Endodermal cell (in vitro differentiated cells): ENCODE data around the gene EMC10. TPM values are rescaled to one million over a fixed set of nuclear protein-coding genes. Genes with fewer than 3 reads are reported as not detected.

Experiments
- DNase-seq: peaks from one replicate; pipeline ENCODE4 v3.0.0-alpha.2; 2017
- H3K27ac ChIP-seq: 2 replicates; pipeline ENCODE4 v1.5.1; 2013; ENCODE audit warnings: mild to moderate bottlenecking, low read depth, low read length, moderate library complexity
- H3K27me3 ChIP-seq: 2 replicates; pipeline ENCODE4 v1.6.1; 2013; ENCODE audit warnings: mild to moderate bottlenecking, low read length, moderate library complexity; ENCODE audit not compliant: insufficient read depth, control insufficient read depth, poor library complexity, severe bottlenecking
- H3K36me3 ChIP-seq: 2 replicates; pipeline ENCODE4 v1.7.0; 2013; ENCODE audit warnings: mild to moderate bottlenecking, low read length, moderate library complexity; ENCODE audit not compliant: control insufficient read depth, insufficient read depth
- H3K4me1 ChIP-seq: one replicate; pipeline ENCODE4 v1.7.0; 2013; ENCODE audit warnings: low read length; ENCODE audit not compliant: control insufficient read depth, insufficient read depth
- H3K4me3 ChIP-seq: 2 replicates; pipeline ENCODE4 v1.5.1; 2013; ENCODE audit warnings: mild to moderate bottlenecking, low read length, moderate library complexity
- H3K9ac ChIP-seq: 2 replicates; pipeline ENCODE4 v1.6.1; 2013; ENCODE audit warnings: mild to moderate bottlenecking, low read length, moderate library complexity; ENCODE audit not compliant: poor library complexity, severe bottlenecking; ENCODE audit errors: extremely low read depth
- H3K9me3 ChIP-seq: 2 replicates; pipeline ENCODE4 v1.6.1; 2013; ENCODE audit warnings: mild to moderate bottlenecking, low read length, moderate library complexity; ENCODE audit not compliant: control insufficient read depth
- H3K27ac Mint-ChIP-seq: 2 replicates; pipeline ENCODE4 v1.8.0; 2020; ENCODE audit warnings: mixed read lengths
- H3K27me3 Mint-ChIP-seq: 2 replicates; pipeline ENCODE4 v1.8.0; 2021; ENCODE audit warnings: mild to moderate bottlenecking, mixed read lengths; ENCODE audit not compliant: insufficient read depth
- H3K36me3 Mint-ChIP-seq: 2 replicates; pipeline ENCODE4 v1.8.0; 2020; ENCODE audit warnings: low read depth, mixed read lengths
- H3K4me1 Mint-ChIP-seq: 2 replicates; pipeline ENCODE4 v1.8.0; 2020; ENCODE audit warnings: mixed read lengths
- H3K4me3 Mint-ChIP-seq: 2 replicates; pipeline ENCODE4 v1.8.0; 2020; ENCODE audit warnings: mild to moderate bottlenecking, moderate library complexity, mixed read lengths
- H3K9me3 Mint-ChIP-seq: 2 replicates; pipeline ENCODE4 v1.8.0; 2020; ENCODE audit warnings: mild to moderate bottlenecking, mixed read lengths
- CTCF ChIP-seq: fragments of 200-600 bp; sonication (generic); conservative IDR thresholded peaks from 2 replicates; pipeline ENCODE4 v1.5.0; 2021; ENCODE audit warnings: antibody characterized with exemption, mild to moderate bottlenecking
- WGBS, 2 experiments: methylation state at CpG; one replicate each; pipeline versions ENCODE4 v1.1.5 to v1.1.7; 2013; ENCODE audit warnings: missing lambda C conversion rate in 2 of 2, mixed read lengths in 1 of 2; ENCODE audit not compliant: insufficient coverage in 1 of 2, insufficient read length in 1 of 2; 5-methylcytosine and 5-hydroxymethylcytosine counted together
- long read RNA-seq, 4 experiments: library from polyadenylated mRNA in 2 of 4; library from RNA in 1 of 4; library from capped mRNA in 1 of 4; stranded (forward) in 3 of 4; unstranded in 1 of 4; transcript quantifications; one replicate each; pipeline ENCODE4 v2.0.0, GENCODE V29; 2020 to 2021; ENCODE audit warnings: inconsistent platforms in 1 of 4
- polyA plus RNA-seq, 2 experiments: library from polyadenylated mRNA; stranded (reverse); fragments of 50-300 nt; gene quantifications; one replicate each; pipeline ENCODE4 v1.2.3, GENCODE V29; 2013
- total RNA-seq, 2 donors: library from RNA; stranded (reverse); fragmentation: NEBNext Ultra II Directional in 1 of 2; extraction: Animal tissue kit (Norgen Biotek cat#: 25700) in 1 of 2; gene quantifications; 2 replicates in 1 of 2; 3 replicates in 1 of 2; pipeline ENCODE4 v1.2.1, GENCODE V29; 2021

EMC10 gene
- 100 to 1,000 TPM; 119 to 123 TPM for total RNA-seq
- polyA plus RNA-seq (2013, experiment 1 of 2), result 88.6 TPM
- 88.0 TPM for polyA plus RNA-seq (2013, experiment 2 of 2)
- long read RNA-seq, experiment 1, full-length matches to known transcripts, result 26 of 68 reads
- long read RNA-seq, experiment 1, partial matches to known transcripts, result 38 of 68 reads
- long read RNA-seq, experiment 1, other reads (novel, unspliced or antisense), result 4 of 68 reads
- long read RNA-seq, experiment 2, full-length matches to known transcripts, result 12 of 18 reads
- long read RNA-seq, experiment 2, partial matches to known transcripts, result 2 of 18 reads
- long read RNA-seq, experiment 2, other reads (novel, unspliced or antisense), result 4 of 18 reads
- long read RNA-seq, experiment 3, full-length matches to known transcripts, result 12 of 16 reads
- long read RNA-seq, experiment 3, partial matches to known transcripts, result 0 of 16 reads
- long read RNA-seq, experiment 3, other reads (novel, unspliced or antisense), result 4 of 16 reads
- long read RNA-seq, experiment 4, full-length matches to known transcripts, result 23 of 37 reads
- long read RNA-seq, experiment 4, partial matches to known transcripts, result 1 of 37 reads
- long read RNA-seq, experiment 4, other reads (novel, unspliced or antisense), result 13 of 37 reads

- H3K27ac ChIP-seq, result peak within 1 kb of the TSS; percentile 91
- peak within 1 kb of the TSS; percentile 91 for H3K4me3 ChIP-seq
- no peaks in the 10 kb centered on the region for H3K4me1 ChIP-seq
- peaks cover 20% of the 10 kb centered on the region for H3K36me3 ChIP-seq
- H3K27me3 ChIP-seq, result no peaks in the 10 kb centered on the region
- no peak for TF ChIP-seq CTCF
- WGBS, 2 experiments, result 8 to 14% methylated on average over 30 to 58 of the region's 58 CpGs
- peak within 1 kb of the TSS; percentile 98 for H3K4me3 Mint-ChIP-seq
- peaks cover 3% of the 10 kb centered on the region for H3K4me1 Mint-ChIP-seq
- H3K9ac ChIP-seq, result peak within 1 kb of the TSS; percentile 85
- H3K9me3 ChIP-seq, result peaks cover 22% of the 10 kb centered on the region
- H3K9me3 Mint-ChIP-seq, result peaks cover 26% of the 10 kb centered on the region
- H3K27ac Mint-ChIP-seq, result peak within 1 kb of the TSS; percentile 99
- H3K36me3 Mint-ChIP-seq, result peaks cover 37% of the 10 kb centered on the region
- H3K27me3 Mint-ChIP-seq, result peaks cover 5% of the 10 kb centered on the region
- peak; percentile 98 for DNase-seq
These were observed at the start of gene EMC10, which contains the start of gene GARIN5A for GRCh38 chr19:50476224-50476906. Gene EMC10, plus strand, starts transcription at chr19:50476507. Its CDS starts 38 bp downstream, at chr19:50476545. Gene GARIN5A, minus strand, starts transcription at chr19:50476848. Its CDS starts 460 bp downstream, at chr19:50476388.

- Mint-ChIP-seq H3K27me3 (peaks cover 34% of the 10 kb centered on the region), H3K9me3 (no peaks in the 10 kb centered on the region), H3K36me3 (no peaks in the 10 kb centered on the region), H3K4me1 (peaks cover 8% of the 10 kb centered on the region), H3K4me3 (peak overlapping the region; percentile 44), H3K27ac (no peak overlapping the region)
- Histone ChIP-seq H3K36me3 (no peaks in the 10 kb centered on the region), H3K9ac (no peak overlapping the region), H3K4me1 (no peaks in the 10 kb centered on the region), H3K4me3 (no peak overlapping the region), H3K9me3 (no peaks in the 10 kb centered on the region), H3K27me3 (no peaks in the 10 kb centered on the region), H3K27ac (no peak overlapping the region)
- 90 to 93% methylated on average over 14 to 24 of the region's 26 CpGs for WGBS, 2 experiments
- no peak for TF ChIP-seq CTCF
- DNase-seq, result no peak
These were observed 48.9 kb upstream of the EMC10 start for GRCh38 chr19:50427318-50427925.

GRCh38 chr19:50427997-50428425 lies 48.3 kb upstream of the EMC10 start:
- H3K9me3 ChIP-seq, result no peaks in the 10 kb centered on the region
- no peak overlapping the region for H3K27ac ChIP-seq
- no peak overlapping the region for H3K4me3 ChIP-seq
- Mint-ChIP-seq H3K27me3 (peaks cover 34% of the 10 kb centered on the region), H3K27ac (no peak overlapping the region), H3K4me1 (peaks cover 8% of the 10 kb centered on the region), H3K9me3 (no peaks in the 10 kb centered on the region), H3K36me3 (no peaks in the 10 kb centered on the region), H3K4me3 (peak overlapping the region; percentile 44)
- no peak for TF ChIP-seq CTCF
- no peaks in the 10 kb centered on the region for H3K4me1 ChIP-seq
- DNase-seq, result peak; percentile 91
- no peak overlapping the region for H3K9ac ChIP-seq
- H3K27me3 ChIP-seq, result no peaks in the 10 kb centered on the region
- no peaks in the 10 kb centered on the region for H3K36me3 ChIP-seq
- WGBS, 2 experiments, result 86 to 90% methylated on average over 34 to 38 of the region's 38 CpGs
